Measurements from ENCODE around the gene LHFPL6. TPM values are rescaled to one million over a fixed set of nuclear protein-coding genes. Genes with fewer than 3 reads are reported as not detected.

The LHFPL6 gene
- total and polyA plus RNA-seq, 5 donors from 2014 or later: 0.20 to 0.42 TPM; not detected in 3

- no peak overlapping the region for H3K4me3 Mint-ChIP-seq
- no peak overlapping the region for H3K4me3 ChIP-seq (ENCODE audit: low read depth, low read length)
- H3K9me3 Mint-ChIP-seq: peaks cover 0 to 3% (median 0%) of the 10 kb centered on the region in 7 donors
- no peaks in the 10 kb centered on the region for H3K36me3 Mint-ChIP-seq
- H3K36me3 ChIP-seq (ENCODE audit: control insufficient read depth, insufficient read depth, low read length): no peaks in the 10 kb centered on the region
- no peak overlapping the region for H3K27ac Mint-ChIP-seq
- no peak overlapping the region for H3K27ac ChIP-seq (ENCODE audit: insufficient read depth, low read length, poor library complexity, severe bottlenecking)
- no peaks in the 10 kb centered on the region for H3K4me1 Mint-ChIP-seq
- H3K4me1 ChIP-seq (ENCODE audit: control insufficient read depth, insufficient read depth, low read length, poor library complexity, severe bottlenecking): no peaks in the 10 kb centered on the region
- DNase-seq (no peak), ATAC-seq (ENCODE audit: low read depth in 2 of 2) (no peak)
- no peaks in the 10 kb centered on the region for H3K9me3 ChIP-seq (ENCODE audit: control insufficient read depth in 2 of 2, low read length in 2 of 2)
- peaks cover 3% of the 10 kb centered on the region for H3K27me3 ChIP-seq (ENCODE audit: control insufficient read depth, insufficient read depth, low read length)
- H3K27me3 Mint-ChIP-seq: peaks cover 5% of the 10 kb centered on the region
Observed at GRCh38 chr13:39481491-39481890, 121.5 kb downstream of the LHFPL6 start.

- DNase-seq (no peak), ATAC-seq (ENCODE audit: low read depth in 2 of 2) (no peak)
- no peaks in the 10 kb centered on the region for H3K36me3 Mint-ChIP-seq
- H3K27me3 Mint-ChIP-seq: peaks cover 11% of the 10 kb centered on the region
- Histone ChIP-seq H3K9me3 (ENCODE audit: control insufficient read depth in 2 of 2, low read length in 2 of 2) (no peaks in the 10 kb centered on the region), H3K4me3 (ENCODE audit: low read depth, low read length) (no peak overlapping the region), H3K27me3 (ENCODE audit: control insufficient read depth, insufficient read depth, low read length) (peaks cover 4% of the 10 kb centered on the region), H3K36me3 (ENCODE audit: control insufficient read depth, insufficient read depth, low read length) (no peaks in the 10 kb centered on the region), H3K4me1 (ENCODE audit: control insufficient read depth, insufficient read depth, low read length, poor library complexity, severe bottlenecking) (no peaks in the 10 kb centered on the region), H3K27ac (ENCODE audit: insufficient read depth, low read length, poor library complexity, severe bottlenecking) (no peak overlapping the region)
- no peak overlapping the region for H3K27ac Mint-ChIP-seq
- no peaks in the 10 kb centered on the region for H3K4me1 Mint-ChIP-seq
- peaks cover 0 to 3% (median 0%) of the 10 kb centered on the region in 7 donors for H3K9me3 Mint-ChIP-seq
- H3K4me3 Mint-ChIP-seq: no peak overlapping the region
Observed at GRCh38 chr13:39474600-39474999, 128.4 kb downstream of the LHFPL6 start.

GRCh38 chr13:39469676-39470075 is 133.3 kb downstream of the LHFPL6 start:
- no peaks in the 10 kb centered on the region for H3K9me3 ChIP-seq (ENCODE audit: control insufficient read depth in 2 of 2, low read length in 2 of 2)
- Mint-ChIP-seq H3K36me3 (no peaks in the 10 kb centered on the region), H3K4me1 (no peaks in the 10 kb centered on the region), H3K27me3 (peaks cover 16% of the 10 kb centered on the region), H3K9me3 (peaks cover 0 to 1% (median 0%) of the 10 kb centered on the region in 7 donors), H3K27ac (no peak overlapping the region), H3K4me3 (no peak overlapping the region)
- no peak overlapping the region for H3K27ac ChIP-seq (ENCODE audit: insufficient read depth, low read length, poor library complexity, severe bottlenecking)
- no peak for DNase-seq
- peaks cover 2% of the 10 kb centered on the region for H3K27me3 ChIP-seq (ENCODE audit: control insufficient read depth, insufficient read depth, low read length)
- no peaks in the 10 kb centered on the region for H3K36me3 ChIP-seq (ENCODE audit: control insufficient read depth, insufficient read depth, low read length)
- no peak for ATAC-seq (ENCODE audit: low read depth in 2 of 2)
- no peaks in the 10 kb centered on the region for H3K4me1 ChIP-seq (ENCODE audit: control insufficient read depth, insufficient read depth, low read length, poor library complexity, severe bottlenecking)
- no peak overlapping the region for H3K4me3 ChIP-seq (ENCODE audit: low read depth, low read length)

GRCh38 chr13:39468306-39468705 is 134.7 kb downstream of the LHFPL6 start:
- Mint-ChIP-seq H3K9me3 (peaks cover 0 to 1% (median 0%) of the 10 kb centered on the region in 7 donors), H3K4me1 (no peaks in the 10 kb centered on the region), H3K4me3 (no peak overlapping the region), H3K27ac (no peak overlapping the region), H3K36me3 (no peaks in the 10 kb centered on the region), H3K27me3 (peaks cover 16% of the 10 kb centered on the region)
- Histone ChIP-seq H3K9me3 (ENCODE audit: control insufficient read depth in 2 of 2, low read length in 2 of 2) (no peaks in the 10 kb centered on the region), H3K4me1 (ENCODE audit: control insufficient read depth, insufficient read depth, low read length, poor library complexity, severe bottlenecking) (no peaks in the 10 kb centered on the region), H3K27ac (ENCODE audit: insufficient read depth, low read length, poor library complexity, severe bottlenecking) (no peak overlapping the region), H3K36me3 (ENCODE audit: control insufficient read depth, insufficient read depth, low read length) (no peaks in the 10 kb centered on the region), H3K27me3 (ENCODE audit: control insufficient read depth, insufficient read depth, low read length) (peaks cover 2% of the 10 kb centered on the region), H3K4me3 (ENCODE audit: low read depth, low read length) (no peak overlapping the region)
- DNase-seq: no peak
- ATAC-seq (ENCODE audit: low read depth in 2 of 2): no peak

GRCh38 chr13:39463611-39464010 is 139.4 kb downstream of the LHFPL6 start:
- Histone ChIP-seq H3K27ac (ENCODE audit: insufficient read depth, low read length, poor library complexity, severe bottlenecking) (no peak overlapping the region), H3K27me3 (ENCODE audit: control insufficient read depth, insufficient read depth, low read length) (no peaks in the 10 kb centered on the region), H3K4me1 (ENCODE audit: control insufficient read depth, insufficient read depth, low read length, poor library complexity, severe bottlenecking) (no peaks in the 10 kb centered on the region), H3K9me3 (ENCODE audit: control insufficient read depth in 2 of 2, low read length in 2 of 2) (no peaks in the 10 kb centered on the region), H3K4me3 (ENCODE audit: low read depth, low read length) (no peak overlapping the region), H3K36me3 (ENCODE audit: control insufficient read depth, insufficient read depth, low read length) (no peaks in the 10 kb centered on the region)
- Mint-ChIP-seq H3K36me3 (no peaks in the 10 kb centered on the region), H3K27ac (no peak overlapping the region), H3K4me1 (no peaks in the 10 kb centered on the region), H3K4me3 (no peak overlapping the region), H3K27me3 (peaks cover 11% of the 10 kb centered on the region), H3K9me3 (no peaks in the 10 kb centered on the region)
- DNase-seq: no peak
- no peak for ATAC-seq (ENCODE audit: low read depth in 2 of 2)

GRCh38 chr13:39462906-39463305 is 140.1 kb downstream of the LHFPL6 start:
- Mint-ChIP-seq H3K36me3 (no peaks in the 10 kb centered on the region), H3K4me1 (no peaks in the 10 kb centered on the region), H3K27me3 (peaks cover 11% of the 10 kb centered on the region), H3K4me3 (no peak overlapping the region), H3K9me3 (peaks cover 0 to 2% (median 0%) of the 10 kb centered on the region in 7 donors), H3K27ac (no peak overlapping the region)
- Histone ChIP-seq H3K36me3 (ENCODE audit: control insufficient read depth, insufficient read depth, low read length) (no peaks in the 10 kb centered on the region), H3K9me3 (ENCODE audit: control insufficient read depth in 2 of 2, low read length in 2 of 2) (no peaks in the 10 kb centered on the region), H3K4me3 (ENCODE audit: low read depth, low read length) (no peak overlapping the region), H3K27ac (ENCODE audit: insufficient read depth, low read length, poor library complexity, severe bottlenecking) (no peak overlapping the region), H3K4me1 (ENCODE audit: control insufficient read depth, insufficient read depth, low read length, poor library complexity, severe bottlenecking) (no peaks in the 10 kb centered on the region), H3K27me3 (ENCODE audit: control insufficient read depth, insufficient read depth, low read length) (no peaks in the 10 kb centered on the region)
- no peak for DNase-seq
- no peak for ATAC-seq (ENCODE audit: low read depth in 2 of 2)

GRCh38 chr13:39462428-39462827 is 140.6 kb downstream of the LHFPL6 start:
- H3K4me3 Mint-ChIP-seq: no peak overlapping the region
- peaks cover 0 to 2% (median 0%) of the 10 kb centered on the region in 7 donors for H3K9me3 Mint-ChIP-seq
- no peak overlapping the region for H3K27ac Mint-ChIP-seq
- H3K27me3 Mint-ChIP-seq: peaks cover 8% of the 10 kb centered on the region
- no peaks in the 10 kb centered on the region for H3K36me3 ChIP-seq (ENCODE audit: control insufficient read depth, insufficient read depth, low read length)
- H3K4me1 ChIP-seq (ENCODE audit: control insufficient read depth, insufficient read depth, low read length, poor library complexity, severe bottlenecking): no peaks in the 10 kb centered on the region
- H3K9me3 ChIP-seq (ENCODE audit: control insufficient read depth in 2 of 2, low read length in 2 of 2): peaks cover 0 to under 1% of the 10 kb centered on the region in 2 experiments
- no peak for DNase-seq
- no peak overlapping the region for H3K4me3 ChIP-seq (ENCODE audit: low read depth, low read length)
- H3K4me1 Mint-ChIP-seq: no peaks in the 10 kb centered on the region
- no peak overlapping the region for H3K27ac ChIP-seq (ENCODE audit: insufficient read depth, low read length, poor library complexity, severe bottlenecking)
- no peaks in the 10 kb centered on the region for H3K27me3 ChIP-seq (ENCODE audit: control insufficient read depth, insufficient read depth, low read length)
- no peaks in the 10 kb centered on the region for H3K36me3 Mint-ChIP-seq
- no peak for ATAC-seq (ENCODE audit: low read depth in 2 of 2)

GRCh38 chr13:39461685-39462266 is 141.2 kb downstream of the LHFPL6 start:
- ATAC-seq (ENCODE audit: low read depth in 2 of 2): no peak

More at GRCh38 chr13:39461685-39462266, 141.2 kb downstream of the LHFPL6 start:
- H3K27ac Mint-ChIP-seq: no peak overlapping the region
- no peaks in the 10 kb centered on the region for H3K4me1 Mint-ChIP-seq
- H3K9me3 Mint-ChIP-seq: peaks cover 0 to 5% (median 2%) of the 10 kb centered on the region in 7 donors
- Histone ChIP-seq H3K36me3 (ENCODE audit: control insufficient read depth, insufficient read depth, low read length) (no peaks in the 10 kb centered on the region), H3K9me3 (ENCODE audit: control insufficient read depth in 2 of 2, low read length in 2 of 2) (peaks cover 0 to 5% of the 10 kb centered on the region in 2 experiments), H3K27ac (ENCODE audit: insufficient read depth, low read length, poor library complexity, severe bottlenecking) (no peak overlapping the region), H3K4me1 (ENCODE audit: control insufficient read depth, insufficient read depth, low read length, poor library complexity, severe bottlenecking) (no peaks in the 10 kb centered on the region), H3K4me3 (ENCODE audit: low read depth, low read length) (no peak overlapping the region), H3K27me3 (ENCODE audit: control insufficient read depth, insufficient read depth, low read length) (no peaks in the 10 kb centered on the region)
- no peak overlapping the region for H3K4me3 Mint-ChIP-seq
- peaks cover 5% of the 10 kb centered on the region for H3K27me3 Mint-ChIP-seq
- DNase-seq: no peak
- H3K36me3 Mint-ChIP-seq: no peaks in the 10 kb centered on the region

Data from CD4-positive, CD25-positive, alpha-beta regulatory T cell (primary cell).